Measurements from ENCODE around the gene ECT2L.

GRCh38 chr6:138948546-138949179, 152.8 kb downstream of the ECT2L start:
- TF ChIP-seq POLR2AphosphoS5 (IDR thresholded peaks at IDR 0.05; ENCODE audit: borderline replicate concordance, low read depth, low read length) (no peak), EZH2 (IDR thresholded peaks at IDR 0.05) (no peak), FOXP2 (optimal IDR thresholded peaks at IDR 0.05; ENCODE audit: control extremely low read depth, extremely low read length, insufficient read depth) (no peak)
